Measurements from ENCODE around the gene CBX2.
"Not testable (repeated sequence)": the region's sequence is repeated elsewhere in the genome, so short reads cannot be mapped to it uniquely, and the experiment has no call there.

CBX2 gene

GRCh38 chr17:79747508-79748294 is 30.2 kb upstream of the CBX2 start:
- Histone ChIP-seq H3K4me1 (ENCODE audit: control insufficient read depth, insufficient read depth, low read length) (peaks cover 24% of the 10 kb centered on the region), H3K9me3 (ENCODE audit: control insufficient read depth, low read length) (no peaks in the 10 kb centered on the region), H3K9ac (ENCODE audit: low read length) (no peak overlapping the region), H3K27me3 (ENCODE audit: control insufficient read depth, insufficient read depth, low read length) (peaks cover 46% of the 10 kb centered on the region), H3K36me3 (ENCODE audit: control insufficient read depth, insufficient read depth, low read length) (no peaks in the 10 kb centered on the region), H3K4me3 (ENCODE audit: low read length) (no peak overlapping the region)

- peaks cover 20% of the 10 kb centered on the region for H3K4me1 ChIP-seq (ENCODE audit: control insufficient read depth, insufficient read depth, low read length)
- H3K9me3 ChIP-seq (ENCODE audit: control insufficient read depth, low read length) = no peaks in the 10 kb centered on the region
- H3K4me3 ChIP-seq (ENCODE audit: low read length) = no peak overlapping the region
- no peaks in the 10 kb centered on the region for H3K36me3 ChIP-seq (ENCODE audit: control insufficient read depth, insufficient read depth, low read length)
- H3K27me3 ChIP-seq (ENCODE audit: control insufficient read depth, insufficient read depth, low read length) = peaks cover 49% of the 10 kb centered on the region
- H3K9ac ChIP-seq (ENCODE audit: low read length) = no peak overlapping the region
These were observed 29.5 kb upstream of the CBX2 start for GRCh38 chr17:79748295-79749099.

GRCh38 chr17:79749156-79749815 is 28.7 kb upstream of the CBX2 start:
- H3K9ac ChIP-seq (ENCODE audit: low read length) = no peak overlapping the region
- peaks cover 20% of the 10 kb centered on the region for H3K4me1 ChIP-seq (ENCODE audit: control insufficient read depth, insufficient read depth, low read length)
- H3K9me3 ChIP-seq (ENCODE audit: control insufficient read depth, low read length) = no peaks in the 10 kb centered on the region
- no peaks in the 10 kb centered on the region for H3K36me3 ChIP-seq (ENCODE audit: control insufficient read depth, insufficient read depth, low read length)
- no peak overlapping the region for H3K4me3 ChIP-seq (ENCODE audit: low read length)
- H3K27me3 ChIP-seq (ENCODE audit: control insufficient read depth, insufficient read depth, low read length) = peaks cover 52% of the 10 kb centered on the region

- H3K27me3 ChIP-seq (ENCODE audit: control insufficient read depth, insufficient read depth, low read length) = peaks cover 58% of the 10 kb centered on the region
These were observed 28.0 kb upstream of the CBX2 start for GRCh38 chr17:79749958-79750357.

GRCh38 chr17:79750650-79751545 is 27.1 kb upstream of the CBX2 start:
- Histone ChIP-seq H3K36me3 (ENCODE audit: control insufficient read depth, insufficient read depth, low read length) (no peaks in the 10 kb centered on the region), H3K4me3 (ENCODE audit: low read length) (no peak overlapping the region), H3K27me3 (ENCODE audit: control insufficient read depth, insufficient read depth, low read length) (peaks cover 58% of the 10 kb centered on the region), H3K9ac (ENCODE audit: low read length) (no peak overlapping the region), H3K9me3 (ENCODE audit: control insufficient read depth, low read length) (no peaks in the 10 kb centered on the region), H3K4me1 (ENCODE audit: control insufficient read depth, insufficient read depth, low read length) (peaks cover 20% of the 10 kb centered on the region)

More at GRCh38 chr17:79749958-79750357, 28.0 kb upstream of the CBX2 start:
- H3K4me1 ChIP-seq (ENCODE audit: control insufficient read depth, insufficient read depth, low read length) = peaks cover 20% of the 10 kb centered on the region
- H3K4me3 ChIP-seq (ENCODE audit: low read length) = no peak overlapping the region
- no peaks in the 10 kb centered on the region for H3K36me3 ChIP-seq (ENCODE audit: control insufficient read depth, insufficient read depth, low read length)
- H3K9me3 ChIP-seq (ENCODE audit: control insufficient read depth, low read length) = no peaks in the 10 kb centered on the region
- H3K9ac ChIP-seq (ENCODE audit: low read length) = no peak overlapping the region

GRCh38 chr17:79752175-79752574 is 25.8 kb upstream of the CBX2 start:
- H3K9me3 ChIP-seq (ENCODE audit: control insufficient read depth, low read length) = no peaks in the 10 kb centered on the region
- no peak overlapping the region for H3K4me3 ChIP-seq (ENCODE audit: low read length)
- peaks cover 9% of the 10 kb centered on the region for H3K4me1 ChIP-seq (ENCODE audit: control insufficient read depth, insufficient read depth, low read length)
- H3K9ac ChIP-seq (ENCODE audit: low read length) = no peak overlapping the region
- H3K36me3 ChIP-seq (ENCODE audit: control insufficient read depth, insufficient read depth, low read length) = no peaks in the 10 kb centered on the region
- peaks cover 47% of the 10 kb centered on the region for H3K27me3 ChIP-seq (ENCODE audit: control insufficient read depth, insufficient read depth, low read length)

- H3K9me3 ChIP-seq (ENCODE audit: control insufficient read depth, low read length) = no peaks in the 10 kb centered on the region
- H3K36me3 ChIP-seq (ENCODE audit: control insufficient read depth, insufficient read depth, low read length) = no peaks in the 10 kb centered on the region
- peaks cover 26% of the 10 kb centered on the region for H3K27me3 ChIP-seq (ENCODE audit: control insufficient read depth, insufficient read depth, low read length)
- H3K9ac ChIP-seq (ENCODE audit: low read length) = no peak overlapping the region
- H3K4me1 ChIP-seq (ENCODE audit: control insufficient read depth, insufficient read depth, low read length) = no peaks in the 10 kb centered on the region
- no peak overlapping the region for H3K4me3 ChIP-seq (ENCODE audit: low read length)
These were observed 23.6 kb upstream of the CBX2 start for GRCh38 chr17:79754370-79754769.

- H3K36me3 ChIP-seq (ENCODE audit: control insufficient read depth, insufficient read depth, low read length); H3K9ac ChIP-seq (ENCODE audit: low read length); H3K9me3 ChIP-seq (ENCODE audit: control insufficient read depth, low read length); H3K4me3 ChIP-seq (ENCODE audit: low read length); H3K4me1 ChIP-seq (ENCODE audit: control insufficient read depth, insufficient read depth, low read length): not testable (repeated sequence)
- H3K27me3 ChIP-seq (ENCODE audit: control insufficient read depth, insufficient read depth, low read length) = peaks cover 21% of the 10 kb centered on the region
These were observed 23.0 kb upstream of the CBX2 start for GRCh38 chr17:79754903-79755302.

GRCh38 chr17:79755591-79755990 is 22.4 kb upstream of the CBX2 start:
- H3K4me1 ChIP-seq (ENCODE audit: control insufficient read depth, insufficient read depth, low read length) = no peaks in the 10 kb centered on the region
- no peak overlapping the region for H3K4me3 ChIP-seq (ENCODE audit: low read length)
- H3K27me3 ChIP-seq (ENCODE audit: control insufficient read depth, insufficient read depth, low read length) = peaks cover 19% of the 10 kb centered on the region
- H3K9ac ChIP-seq (ENCODE audit: low read length) = no peak overlapping the region
- no peaks in the 10 kb centered on the region for H3K36me3 ChIP-seq (ENCODE audit: control insufficient read depth, insufficient read depth, low read length)
- H3K9me3 ChIP-seq (ENCODE audit: control insufficient read depth, low read length) = no peaks in the 10 kb centered on the region

- H3K9ac ChIP-seq (ENCODE audit: low read length) = no peak overlapping the region
- peaks cover 15% of the 10 kb centered on the region for H3K27me3 ChIP-seq (ENCODE audit: control insufficient read depth, insufficient read depth, low read length)
- no peaks in the 10 kb centered on the region for H3K36me3 ChIP-seq (ENCODE audit: control insufficient read depth, insufficient read depth, low read length)
- no peaks in the 10 kb centered on the region for H3K4me1 ChIP-seq (ENCODE audit: control insufficient read depth, insufficient read depth, low read length)
- no peak overlapping the region for H3K4me3 ChIP-seq (ENCODE audit: low read length)
- no peaks in the 10 kb centered on the region for H3K9me3 ChIP-seq (ENCODE audit: control insufficient read depth, low read length)
These were observed 20.7 kb upstream of the CBX2 start for GRCh38 chr17:79757140-79757745.

- Histone ChIP-seq H3K4me1 (ENCODE audit: control insufficient read depth, insufficient read depth, low read length) (no peaks in the 10 kb centered on the region), H3K36me3 (ENCODE audit: control insufficient read depth, insufficient read depth, low read length) (no peaks in the 10 kb centered on the region), H3K9ac (ENCODE audit: low read length) (no peak overlapping the region), H3K4me3 (ENCODE audit: low read length) (no peak overlapping the region), H3K9me3 (ENCODE audit: control insufficient read depth, low read length) (no peaks in the 10 kb centered on the region), H3K27me3 (ENCODE audit: control insufficient read depth, insufficient read depth, low read length) (peaks cover 11% of the 10 kb centered on the region)
These were observed 19.7 kb upstream of the CBX2 start for GRCh38 chr17:79758271-79758670.

All from mucosa of stomach (tissue), 1 donor.